A673 (cell line): ENCODE results near the gene KLHL1.

Source experiments
- EZH2 ChIP-seq: fragments of 200-600 bp; sonication (generic); IDR thresholded peaks from 2 replicates; pipeline ENCODE4 v1.6.1; 2017; ENCODE audit warnings: borderline replicate concordance, low read depth, mild to moderate bottlenecking, mixed read lengths, antibody characterized with exemption, low read length; ENCODE audit not compliant: poor library complexity, severe bottlenecking
- TF ChIP-seq, protein P1 (sequence below): fragments of 300-800, 200-600 bp; sonication (generic); conservative IDR thresholded peaks from 2 replicates; pipeline ENCODE4 v1.5.1; 2017; ENCODE audit warnings: low read depth, mild to moderate bottlenecking, antibody characterized with exemption, low read length, moderate library complexity, mixed read lengths

DNA sequence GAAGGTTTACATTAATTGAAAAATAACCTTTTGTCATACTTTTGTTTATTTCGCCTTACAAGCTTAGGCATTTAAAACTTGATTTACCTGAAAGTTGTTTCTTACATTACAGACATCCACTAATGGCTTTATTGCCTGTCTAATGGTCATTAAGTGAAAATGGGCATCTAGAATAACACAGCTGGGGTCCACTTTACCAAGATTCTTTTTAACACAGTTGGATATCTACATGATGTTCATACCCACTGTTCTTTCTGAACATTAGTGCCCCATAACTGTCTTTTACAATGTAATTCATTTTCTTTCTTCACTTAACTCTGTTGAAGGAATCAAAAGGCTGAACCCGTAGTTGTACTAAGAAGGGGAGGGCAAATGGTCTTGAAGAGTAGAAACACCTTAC is 19.8 kb upstream of the KLHL1 start:
- TF ChIP-seq, protein P1, sequence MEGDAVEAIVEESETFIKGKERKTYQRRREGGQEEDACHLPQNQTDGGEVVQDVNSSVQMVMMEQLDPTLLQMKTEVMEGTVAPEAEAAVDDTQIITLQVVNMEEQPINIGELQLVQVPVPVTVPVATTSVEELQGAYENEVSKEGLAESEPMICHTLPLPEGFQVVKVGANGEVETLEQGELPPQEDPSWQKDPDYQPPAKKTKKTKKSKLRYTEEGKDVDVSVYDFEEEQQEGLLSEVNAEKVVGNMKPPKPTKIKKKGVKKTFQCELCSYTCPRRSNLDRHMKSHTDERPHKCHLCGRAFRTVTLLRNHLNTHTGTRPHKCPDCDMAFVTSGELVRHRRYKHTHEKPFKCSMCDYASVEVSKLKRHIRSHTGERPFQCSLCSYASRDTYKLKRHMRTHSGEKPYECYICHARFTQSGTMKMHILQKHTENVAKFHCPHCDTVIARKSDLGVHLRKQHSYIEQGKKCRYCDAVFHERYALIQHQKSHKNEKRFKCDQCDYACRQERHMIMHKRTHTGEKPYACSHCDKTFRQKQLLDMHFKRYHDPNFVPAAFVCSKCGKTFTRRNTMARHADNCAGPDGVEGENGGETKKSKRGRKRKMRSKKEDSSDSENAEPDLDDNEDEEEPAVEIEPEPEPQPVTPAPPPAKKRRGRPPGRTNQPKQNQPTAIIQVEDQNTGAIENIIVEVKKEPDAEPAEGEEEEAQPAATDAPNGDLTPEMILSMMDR, result no peak
- TF ChIP-seq EZH2, result no peak
